ENCODE data around the gene ULK3. TPM values are rescaled to one million over a fixed set of nuclear protein-coding genes. Genes with fewer than 3 reads are reported as not detected.

The ULK3 gene
- polyA plus RNA-seq, 2 of the 4 experiments (the other 2 are of a cell fraction), result 28.1 to 48.9 TPM

- DNase-seq (ENCODE audit: low read depth in 1 of 2, low spot score in 1 of 2) (no peak), FAIRE-seq (no peak), ATAC-seq (peak in 1 of 2 experiments; percentile 2; a peak in 3 of 6 replicates)
- Histone ChIP-seq H3K9me3 (no peaks in the 10 kb centered on the region), H3K4me3 (no peak overlapping the region), H3K4me2 (no peak overlapping the region), H3K4me1 (peaks cover 3% of the 10 kb centered on the region; the same call in 1 of the 3 replicates), H3K27ac (peak overlapping the region in 1 of 2 experiments; percentile 57; a peak in 1 of 6 replicates)
- ChIA-PET POLR2A (no interaction called here), CTCF (interaction anchor here (0.6 to 66.7 kb wide), 8 partner anchors 8 to 189 kb away, joined by 3 to 1908 read pairs (median 3); partner anchors contain the start of genes CPLX3, CSK, LMAN1L and ULK3)
- WGBS (ENCODE audit: missing lambda C conversion rate), result 90% methylated on average over 16 of the region's 16 CpGs
- TF ChIP-seq GATA3 (IDR thresholded peaks at IDR 0.05; ENCODE audit: borderline replicate concordance) (no peak), CHD4 (IDR thresholded peaks at IDR 0.05; ENCODE audit: borderline replicate concordance) (no peak), HES2 (IDR thresholded peaks at IDR 0.05) (no peak), EHF (CRISPR knock-in tag; IDR thresholded peaks at IDR 0.05) (no peak), REST (IDR thresholded peaks at IDR 0.05) (no peak), CBX2 (IDR thresholded peaks at IDR 0.05; ENCODE audit: borderline replicate concordance, low read depth) (no peak), JUNB (IDR thresholded peaks at IDR 0.05) (no peak)
These were observed 43.6 kb downstream of the ULK3 start for GRCh38 chr15:74799255-74799855.

- FAIRE-seq, result no peak
- no peak for TF ChIP-seq MAX (IDR thresholded peaks at IDR 0.05)
- TF ChIP-seq HOXA7 (CRISPR knock-in tag; IDR thresholded peaks at IDR 0.05), result no peak
- no peak for TF ChIP-seq RARB (CRISPR knock-in tag; IDR thresholded peaks at IDR 0.05)
- no peak for TF ChIP-seq ZC3H11A (IDR thresholded peaks at IDR 0.05)
- TF ChIP-seq EP300 (IDR thresholded peaks at IDR 0.05), result no peak
- TF ChIP-seq SREBF2 (IDR thresholded peaks at IDR 0.05), result no peak
- no peak for ATAC-seq
- Histone ChIP-seq H3K9me3 (no peaks in the 10 kb centered on the region), H3K4me1 (peaks cover 3% of the 10 kb centered on the region; the same call in 1 of the 3 replicates), H3K27ac (no peak overlapping the region), H3K4me3 (no peak overlapping the region), H3K4me2 (no peak overlapping the region)
- CTCF ChIA-PET, result interaction anchor here (1.1 to 66.7 kb wide), 5 partner anchors 8 to 167 kb away, joined by 4 to 1908 read pairs (median 7); partner anchors contain the start of genes CPLX3, CSK, LMAN1L and ULK3
- WGBS (ENCODE audit: missing lambda C conversion rate), result 92% methylated on average over 22 of the region's 25 CpGs
- DNase-seq (ENCODE audit: low read depth in 1 of 2, low spot score in 1 of 2), result no peak
- POLR2A ChIA-PET, result no interaction called here
These were observed 44.3 kb downstream of the ULK3 start for GRCh38 chr15:74798388-74799254.

- POLR2A ChIA-PET, result no interaction called here
- no peaks in the 10 kb centered on the region for H3K9me3 ChIP-seq
- H3K27ac ChIP-seq, result no peak overlapping the region
- no peak for FAIRE-seq
- H3K4me3 ChIP-seq, result no peak overlapping the region
- no peak for DNase-seq (ENCODE audit: low read depth in 1 of 2, low spot score in 1 of 2)
- CTCF ChIA-PET, result interaction anchor here (1.0 to 66.7 kb wide), 3 partner anchors 5 to 155 kb away, joined by 3 to 1908 read pairs (median 1908); partner anchors contain the start of genes CPLX3, CSK, LMAN1L and ULK3
- H3K4me1 ChIP-seq, result peaks cover 3% of the 10 kb centered on the region; the same call in 1 of the 3 replicates
- TF ChIP-seq MYC (IDR thresholded peaks at IDR 0.05; ENCODE audit: borderline replicate concordance, low read length) (no peak), HEYL (CRISPR knock-in tag; IDR thresholded peaks at IDR 0.05) (no peak), TP53 (CRISPR knock-in tag; IDR thresholded peaks at IDR 0.05) (no peak), ZSCAN20 (CRISPR knock-in tag; IDR thresholded peaks at IDR 0.05) (no peak), NR3C1 (IDR thresholded peaks at IDR 0.05) (no peak), POLR2A (IDR thresholded peaks at IDR 0.05; ENCODE audit: low read length) (no peak), EHMT2 (IDR thresholded peaks at IDR 0.05; ENCODE audit: low read depth) (no peak), KDM5A (IDR thresholded peaks at IDR 0.05) (no peak), ESRRA (IDR thresholded peaks at IDR 0.05; ENCODE audit: borderline replicate concordance, low read length) (no peak), FOSB (CRISPR knock-in tag; IDR thresholded peaks at IDR 0.05) (no peak)
- TF ChIP-seq, protein P1, sequence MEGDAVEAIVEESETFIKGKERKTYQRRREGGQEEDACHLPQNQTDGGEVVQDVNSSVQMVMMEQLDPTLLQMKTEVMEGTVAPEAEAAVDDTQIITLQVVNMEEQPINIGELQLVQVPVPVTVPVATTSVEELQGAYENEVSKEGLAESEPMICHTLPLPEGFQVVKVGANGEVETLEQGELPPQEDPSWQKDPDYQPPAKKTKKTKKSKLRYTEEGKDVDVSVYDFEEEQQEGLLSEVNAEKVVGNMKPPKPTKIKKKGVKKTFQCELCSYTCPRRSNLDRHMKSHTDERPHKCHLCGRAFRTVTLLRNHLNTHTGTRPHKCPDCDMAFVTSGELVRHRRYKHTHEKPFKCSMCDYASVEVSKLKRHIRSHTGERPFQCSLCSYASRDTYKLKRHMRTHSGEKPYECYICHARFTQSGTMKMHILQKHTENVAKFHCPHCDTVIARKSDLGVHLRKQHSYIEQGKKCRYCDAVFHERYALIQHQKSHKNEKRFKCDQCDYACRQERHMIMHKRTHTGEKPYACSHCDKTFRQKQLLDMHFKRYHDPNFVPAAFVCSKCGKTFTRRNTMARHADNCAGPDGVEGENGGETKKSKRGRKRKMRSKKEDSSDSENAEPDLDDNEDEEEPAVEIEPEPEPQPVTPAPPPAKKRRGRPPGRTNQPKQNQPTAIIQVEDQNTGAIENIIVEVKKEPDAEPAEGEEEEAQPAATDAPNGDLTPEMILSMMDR (IDR thresholded peaks at IDR 0.05), result no peak
- no peak overlapping the region for H3K4me2 ChIP-seq
- 90% methylated on average over 14 of the region's 14 CpGs for WGBS (ENCODE audit: missing lambda C conversion rate)
- ATAC-seq, result no peak
These were observed 46.9 kb downstream of the ULK3 start for GRCh38 chr15:74795966-74796625.
